Choroid plexus epithelial cell (primary cell): ENCODE results near the gene LOXL1.

Experiments
- DNase-seq: peaks from one replicate; pipeline ENCODE4 v3.0.0-alpha.2; 2010; ENCODE audit warnings: low read depth
- H3K4me3 ChIP-seq: 2 replicates; pipeline ENCODE4 v1.5.1; 2011; ENCODE audit warnings: low read depth, mild to moderate bottlenecking, control low read depth, low read length, moderate library complexity
- CTCF ChIP-seq: conservative IDR thresholded peaks from 2 replicates; pipeline ENCODE4 v1.5.1; 2011; ENCODE audit warnings: low read depth, mild to moderate bottlenecking, control low read depth, inconsistent platforms, low read length, moderate library complexity

The LOXL1 gene

GRCh38 chr15:73930371-73930770, 4.1 kb downstream of the LOXL1 start:
- peak overlapping the region; percentile 36 for H3K4me3 ChIP-seq
- DNase-seq: peak; percentile 91
- TF ChIP-seq CTCF: no peak

DNA sequence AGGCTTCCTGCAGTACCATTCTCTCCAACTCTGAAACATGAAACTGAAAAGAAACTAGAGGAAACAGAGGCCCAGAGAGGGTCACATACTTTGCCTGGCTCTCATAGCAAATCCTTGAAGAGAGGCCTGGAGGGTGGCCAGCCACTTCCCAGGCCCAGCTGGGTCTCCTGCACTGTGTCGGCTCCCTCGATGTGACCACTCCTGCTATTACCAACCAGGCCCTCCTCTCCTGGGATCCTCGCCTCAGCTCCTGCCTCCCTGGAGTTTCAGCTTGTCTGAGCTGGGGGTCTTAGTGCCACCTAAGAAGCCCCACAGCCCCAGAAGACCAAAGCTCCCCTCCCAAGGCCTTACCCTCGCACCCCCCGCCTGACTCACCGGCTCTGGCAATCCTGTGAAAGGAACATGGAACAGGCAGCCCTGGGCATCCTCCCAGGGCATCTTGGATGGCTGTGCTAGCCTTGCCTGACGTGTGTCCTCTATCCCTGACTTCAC, 4.6 kb downstream of the LOXL1 start:
- peak; percentile 70 for DNase-seq

GRCh38 chr15:73931441-73931840, 5.2 kb downstream of the LOXL1 start:
- no peak for DNase-seq
- no peak overlapping the region for H3K4me3 ChIP-seq
- no peak for TF ChIP-seq CTCF

More for the DNA sequence above, 4.6 kb downstream of the LOXL1 start:
- no peak for TF ChIP-seq CTCF
- H3K4me3 ChIP-seq: peak overlapping the region; percentile 4

DNA sequence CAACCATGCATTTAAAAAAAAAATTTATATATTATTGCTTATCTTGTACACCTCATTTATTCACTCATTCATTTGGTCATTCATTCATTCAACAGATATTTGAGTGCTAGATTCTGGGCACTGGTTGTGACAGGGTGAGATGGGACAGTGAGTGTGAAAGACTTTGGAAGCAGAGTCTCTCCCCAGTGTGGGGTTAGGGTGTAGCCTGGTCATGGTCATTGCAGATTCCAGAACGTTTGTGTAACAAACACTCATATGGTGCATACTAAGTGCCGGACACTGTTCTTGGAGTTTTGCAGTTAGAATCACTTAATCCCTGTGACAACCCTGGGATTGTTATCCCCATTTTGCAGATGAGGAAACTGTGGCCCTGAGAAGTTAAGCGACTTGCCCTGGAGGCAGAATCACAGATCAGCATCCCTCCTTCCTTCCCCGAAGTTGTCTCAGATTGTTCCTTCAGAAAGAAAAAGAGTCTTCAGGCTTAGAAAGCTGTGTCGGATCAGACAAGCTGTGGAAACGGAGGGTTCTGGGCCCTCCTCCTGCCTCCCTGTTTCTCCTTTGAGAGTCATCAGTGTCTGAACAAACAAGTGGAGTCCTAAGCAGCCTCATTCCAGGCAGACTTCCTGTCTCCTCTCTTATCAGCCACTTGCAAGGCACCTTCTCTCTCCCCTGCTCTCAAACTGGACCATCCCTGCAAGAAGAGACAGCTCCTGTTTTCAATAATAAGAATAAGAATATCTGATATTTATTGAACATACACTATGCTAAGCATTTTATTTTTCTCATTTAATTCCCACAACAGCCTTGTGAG, 6.3 kb downstream of the LOXL1 start:
- DNase-seq: peak; percentile 51
- no peak for TF ChIP-seq CTCF
- no peak overlapping the region for H3K4me3 ChIP-seq

- TF ChIP-seq CTCF: no peak
- DNase-seq: no peak
- no peak overlapping the region for H3K4me3 ChIP-seq
Measured at GRCh38 chr15:73934281-73934680, 8.0 kb downstream of the LOXL1 start.

- DNase-seq: peak; percentile 55
- TF ChIP-seq CTCF: no peak
- no peak overlapping the region for H3K4me3 ChIP-seq
Measured at GRCh38 chr15:73935547-73935946, 9.3 kb downstream of the LOXL1 start.

DNA sequence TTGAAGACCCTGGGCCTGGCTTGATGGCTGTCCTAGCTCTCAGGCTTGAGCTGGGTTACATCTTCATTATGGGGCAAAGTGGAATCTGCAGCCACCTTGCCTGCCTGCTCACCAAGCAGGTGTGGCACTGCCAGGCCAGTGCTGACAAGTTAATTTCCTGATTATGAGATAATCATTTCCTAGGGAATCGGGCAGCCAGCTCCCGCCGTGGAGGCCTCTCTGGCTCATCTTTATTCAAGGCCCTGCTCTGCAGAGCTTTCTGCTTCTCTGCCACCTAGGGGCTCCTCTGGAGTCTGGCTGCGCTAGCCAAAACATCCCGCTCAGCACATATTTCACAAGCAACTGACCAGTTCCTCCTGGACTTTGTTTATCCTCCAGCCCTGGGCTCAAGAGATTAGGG, 9.9 kb downstream of the LOXL1 start:
- peak; percentile 68 for TF ChIP-seq CTCF
- no peak overlapping the region for H3K4me3 ChIP-seq
- DNase-seq: peak; percentile 84
